PC-9 (cell line): ENCODE measurements around the gene CACHD1.

Source experiments
- EZH2 ChIP-seq: fragments of 200-600 bp; sonication (generic); IDR thresholded peaks from 2 replicates; pipeline ENCODE4 v1.8.0; 2017; ENCODE audit warnings: antibody characterized with exemption, low read depth
- TF ChIP-seq, protein P1 (sequence below): fragments of 200-600 bp; sonication (generic); conservative IDR thresholded peaks from 2 replicates; pipeline ENCODE4 v1.6.1; 2017; ENCODE audit warnings: mixed run types, antibody characterized with exemption, mild to moderate bottlenecking, moderate library complexity

DNA sequence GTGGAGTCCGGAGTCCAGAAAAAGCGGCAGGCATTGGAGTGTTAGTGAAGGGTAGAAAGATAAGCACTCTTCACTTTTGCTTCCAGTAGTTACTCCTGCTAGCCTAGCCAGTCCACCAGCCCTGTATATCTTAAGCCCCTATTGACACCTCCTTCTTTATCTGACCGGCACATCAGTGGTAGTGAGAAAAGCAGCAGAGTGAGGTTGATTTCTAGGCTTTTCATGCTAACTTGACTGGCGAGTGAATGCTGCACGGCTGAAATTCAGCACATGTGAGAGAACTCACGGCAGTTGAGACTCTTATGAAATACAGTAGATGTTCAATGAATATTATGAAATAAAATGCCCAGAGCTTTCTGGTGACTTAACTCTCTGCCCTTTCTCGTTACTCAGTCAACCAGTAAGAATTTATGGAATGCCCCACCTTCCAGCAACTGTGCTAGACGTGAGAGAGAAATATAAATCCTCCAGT, 128.2 kb downstream of the CACHD1 start:
- TF ChIP-seq, protein P1, sequence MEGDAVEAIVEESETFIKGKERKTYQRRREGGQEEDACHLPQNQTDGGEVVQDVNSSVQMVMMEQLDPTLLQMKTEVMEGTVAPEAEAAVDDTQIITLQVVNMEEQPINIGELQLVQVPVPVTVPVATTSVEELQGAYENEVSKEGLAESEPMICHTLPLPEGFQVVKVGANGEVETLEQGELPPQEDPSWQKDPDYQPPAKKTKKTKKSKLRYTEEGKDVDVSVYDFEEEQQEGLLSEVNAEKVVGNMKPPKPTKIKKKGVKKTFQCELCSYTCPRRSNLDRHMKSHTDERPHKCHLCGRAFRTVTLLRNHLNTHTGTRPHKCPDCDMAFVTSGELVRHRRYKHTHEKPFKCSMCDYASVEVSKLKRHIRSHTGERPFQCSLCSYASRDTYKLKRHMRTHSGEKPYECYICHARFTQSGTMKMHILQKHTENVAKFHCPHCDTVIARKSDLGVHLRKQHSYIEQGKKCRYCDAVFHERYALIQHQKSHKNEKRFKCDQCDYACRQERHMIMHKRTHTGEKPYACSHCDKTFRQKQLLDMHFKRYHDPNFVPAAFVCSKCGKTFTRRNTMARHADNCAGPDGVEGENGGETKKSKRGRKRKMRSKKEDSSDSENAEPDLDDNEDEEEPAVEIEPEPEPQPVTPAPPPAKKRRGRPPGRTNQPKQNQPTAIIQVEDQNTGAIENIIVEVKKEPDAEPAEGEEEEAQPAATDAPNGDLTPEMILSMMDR: no peak
- TF ChIP-seq EZH2: no peak
